ENCODE data around the gene GNAS. TPM values are rescaled to one million over a fixed set of nuclear protein-coding genes. Genes with fewer than 3 reads are reported as not detected.

Gene GNAS
- total and polyA plus RNA-seq, 4 donors = 115 to 360 (median 277) TPM

DNA sequence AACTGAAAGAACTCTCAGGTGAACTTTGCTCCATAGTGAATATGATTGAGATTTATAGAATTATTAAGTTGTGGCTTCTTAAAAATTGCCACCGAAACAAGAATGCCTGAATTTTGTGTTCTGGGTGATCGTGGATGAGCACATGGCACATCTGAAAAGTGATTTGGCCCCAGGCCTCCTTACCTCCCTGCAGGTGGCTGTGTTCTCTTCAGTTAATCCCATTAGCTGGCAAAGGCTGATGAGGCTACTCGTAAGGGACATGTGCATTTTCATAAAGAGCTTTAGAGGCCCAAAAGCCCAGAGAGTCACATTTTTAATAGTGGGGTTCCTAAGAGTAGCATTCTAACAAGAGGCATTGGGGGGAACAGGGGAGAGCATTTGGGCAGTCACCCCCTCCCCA is 22.6 kb downstream of the GNAS start:
- TF ChIP-seq RAD21 (IDR thresholded peaks at IDR 0.05) (no peak), RXRA (IDR thresholded peaks at IDR 0.05) (no peak), SP1 (IDR thresholded peaks at IDR 0.05) (no peak), TAF1 (conservative IDR thresholded peaks at IDR 0.05) (no peak), HNF4A (conservative IDR thresholded peaks at IDR 0.05) (no peak), EGR1 (IDR thresholded peaks at IDR 0.05; ENCODE audit: low read depth in 2 of 2) (no peak), NR2F2 (IDR thresholded peaks at IDR 0.05) (no peak)
- TF ChIP-seq, protein P1, sequence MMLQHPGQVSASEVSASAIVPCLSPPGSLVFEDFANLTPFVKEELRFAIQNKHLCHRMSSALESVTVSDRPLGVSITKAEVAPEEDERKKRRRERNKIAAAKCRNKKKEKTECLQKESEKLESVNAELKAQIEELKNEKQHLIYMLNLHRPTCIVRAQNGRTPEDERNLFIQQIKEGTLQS (IDR thresholded peaks at IDR 0.05) = no peak
- TF ChIP-seq, protein P2, sequence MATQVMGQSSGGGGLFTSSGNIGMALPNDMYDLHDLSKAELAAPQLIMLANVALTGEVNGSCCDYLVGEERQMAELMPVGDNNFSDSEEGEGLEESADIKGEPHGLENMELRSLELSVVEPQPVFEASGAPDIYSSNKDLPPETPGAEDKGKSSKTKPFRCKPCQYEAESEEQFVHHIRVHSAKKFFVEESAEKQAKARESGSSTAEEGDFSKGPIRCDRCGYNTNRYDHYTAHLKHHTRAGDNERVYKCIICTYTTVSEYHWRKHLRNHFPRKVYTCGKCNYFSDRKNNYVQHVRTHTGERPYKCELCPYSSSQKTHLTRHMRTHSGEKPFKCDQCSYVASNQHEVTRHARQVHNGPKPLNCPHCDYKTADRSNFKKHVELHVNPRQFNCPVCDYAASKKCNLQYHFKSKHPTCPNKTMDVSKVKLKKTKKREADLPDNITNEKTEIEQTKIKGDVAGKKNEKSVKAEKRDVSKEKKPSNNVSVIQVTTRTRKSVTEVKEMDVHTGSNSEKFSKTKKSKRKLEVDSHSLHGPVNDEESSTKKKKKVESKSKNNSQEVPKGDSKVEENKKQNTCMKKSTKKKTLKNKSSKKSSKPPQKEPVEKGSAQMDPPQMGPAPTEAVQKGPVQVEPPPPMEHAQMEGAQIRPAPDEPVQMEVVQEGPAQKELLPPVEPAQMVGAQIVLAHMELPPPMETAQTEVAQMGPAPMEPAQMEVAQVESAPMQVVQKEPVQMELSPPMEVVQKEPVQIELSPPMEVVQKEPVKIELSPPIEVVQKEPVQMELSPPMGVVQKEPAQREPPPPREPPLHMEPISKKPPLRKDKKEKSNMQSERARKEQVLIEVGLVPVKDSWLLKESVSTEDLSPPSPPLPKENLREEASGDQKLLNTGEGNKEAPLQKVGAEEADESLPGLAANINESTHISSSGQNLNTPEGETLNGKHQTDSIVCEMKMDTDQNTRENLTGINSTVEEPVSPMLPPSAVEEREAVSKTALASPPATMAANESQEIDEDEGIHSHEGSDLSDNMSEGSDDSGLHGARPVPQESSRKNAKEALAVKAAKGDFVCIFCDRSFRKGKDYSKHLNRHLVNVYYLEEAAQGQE (IDR thresholded peaks at IDR 0.05) = no peak
- TF ChIP-seq, protein P3, sequence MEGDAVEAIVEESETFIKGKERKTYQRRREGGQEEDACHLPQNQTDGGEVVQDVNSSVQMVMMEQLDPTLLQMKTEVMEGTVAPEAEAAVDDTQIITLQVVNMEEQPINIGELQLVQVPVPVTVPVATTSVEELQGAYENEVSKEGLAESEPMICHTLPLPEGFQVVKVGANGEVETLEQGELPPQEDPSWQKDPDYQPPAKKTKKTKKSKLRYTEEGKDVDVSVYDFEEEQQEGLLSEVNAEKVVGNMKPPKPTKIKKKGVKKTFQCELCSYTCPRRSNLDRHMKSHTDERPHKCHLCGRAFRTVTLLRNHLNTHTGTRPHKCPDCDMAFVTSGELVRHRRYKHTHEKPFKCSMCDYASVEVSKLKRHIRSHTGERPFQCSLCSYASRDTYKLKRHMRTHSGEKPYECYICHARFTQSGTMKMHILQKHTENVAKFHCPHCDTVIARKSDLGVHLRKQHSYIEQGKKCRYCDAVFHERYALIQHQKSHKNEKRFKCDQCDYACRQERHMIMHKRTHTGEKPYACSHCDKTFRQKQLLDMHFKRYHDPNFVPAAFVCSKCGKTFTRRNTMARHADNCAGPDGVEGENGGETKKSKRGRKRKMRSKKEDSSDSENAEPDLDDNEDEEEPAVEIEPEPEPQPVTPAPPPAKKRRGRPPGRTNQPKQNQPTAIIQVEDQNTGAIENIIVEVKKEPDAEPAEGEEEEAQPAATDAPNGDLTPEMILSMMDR (IDR thresholded peaks at IDR 0.05; ENCODE audit: low read depth, low read length, missing input control) = no peak
- Histone ChIP-seq H3K9me3 (ENCODE audit: control insufficient read depth in 4 of 4, low read length in 3 of 4) (no peaks in the 10 kb centered on the region), H3K4me3 (ENCODE audit: low read depth in 1 of 3, low read length in 3 of 3) (no peak overlapping the region), H3K9ac (ENCODE audit: low read depth in 1 of 2, low read length in 2 of 2) (no peak overlapping the region), H3K27ac (ENCODE audit: low read depth in 1 of 2, low read length in 2 of 2) (no peak overlapping the region), H3K27me3 (ENCODE audit: control insufficient read depth in 4 of 4, insufficient read depth in 4 of 4, low read length in 3 of 4) (no peaks in the 10 kb centered on the region), H3K4me1 (ENCODE audit: control insufficient read depth in 4 of 4, insufficient read depth in 4 of 4, low read length in 3 of 4) (no peaks in the 10 kb centered on the region), H3K36me3 (ENCODE audit: control insufficient read depth in 4 of 4, insufficient read depth in 3 of 4, low read depth in 1 of 4, low read length in 3 of 4) (no peaks in the 10 kb centered on the region)
- DNase-seq (ENCODE audit: low spot score) = no peak
- 95% methylated on average over 3 of the region's 3 CpGs for whole genome bisulfite sequencing

DNA sequence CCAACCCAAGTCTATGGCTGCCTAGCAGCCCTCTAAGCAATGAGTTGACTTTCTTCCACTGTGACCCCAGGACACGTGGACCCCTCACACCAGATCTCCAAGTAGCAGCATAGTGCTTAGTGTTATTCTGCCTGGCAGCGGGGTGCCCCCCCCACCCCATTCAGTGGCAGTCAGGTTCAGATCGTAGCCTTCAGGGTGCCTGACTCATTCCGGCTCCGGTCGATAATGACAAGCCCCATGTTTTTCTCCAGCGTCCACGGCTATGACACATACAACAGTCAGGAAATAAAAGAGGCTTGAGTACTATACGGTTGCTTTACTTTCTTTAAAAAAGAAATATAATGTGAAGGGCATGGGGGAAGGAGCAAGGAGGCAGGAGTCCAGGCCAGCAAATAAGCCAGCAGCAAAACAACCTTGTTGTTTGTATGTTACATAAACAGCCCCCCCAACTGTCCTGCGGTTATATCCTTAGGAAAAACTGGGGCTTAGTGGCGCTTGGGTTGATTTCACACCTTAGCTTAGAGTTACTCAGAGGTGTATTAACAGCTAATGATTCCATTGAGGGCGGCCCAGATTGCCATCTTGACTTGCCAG is 23.1 kb downstream of the GNAS start:
- no peaks in the 10 kb centered on the region for H3K4me1 ChIP-seq (ENCODE audit: control insufficient read depth in 4 of 4, insufficient read depth in 4 of 4, low read length in 3 of 4)
- DNase-seq (ENCODE audit: low spot score) = no peak
- TF ChIP-seq, protein P3 (IDR thresholded peaks at IDR 0.05; ENCODE audit: low read depth, low read length, missing input control) = no peak
- TF ChIP-seq FOXA2 (IDR thresholded peaks at IDR 0.05) (no peak), RXRA (IDR thresholded peaks at IDR 0.05) (no peak), TAF1 (conservative IDR thresholded peaks at IDR 0.05) (no peak), EGR1 (IDR thresholded peaks at IDR 0.05; ENCODE audit: low read depth in 2 of 2) (no peak), RAD21 (IDR thresholded peaks at IDR 0.05) (no peak), NR2F2 (IDR thresholded peaks at IDR 0.05) (no peak), GABPA (IDR thresholded peaks at IDR 0.05 in 1 of 2, conservative IDR thresholded peaks at IDR 0.05 in 1 of 2) (no peak), FOXA1 (IDR thresholded peaks at IDR 0.05) (no peak), JUND (IDR thresholded peaks at IDR 0.05) (no peak)
- TF ChIP-seq, protein P2 (IDR thresholded peaks at IDR 0.05) = no peak
- TF ChIP-seq, protein P1 (IDR thresholded peaks at IDR 0.05) = no peak
- H3K36me3 ChIP-seq (ENCODE audit: control insufficient read depth in 4 of 4, insufficient read depth in 3 of 4, low read depth in 1 of 4, low read length in 3 of 4) = no peaks in the 10 kb centered on the region
- WGBS = 95% methylated on average over 12 of the region's 12 CpGs
- H3K27ac ChIP-seq (ENCODE audit: low read depth in 1 of 2, low read length in 2 of 2) = no peak overlapping the region
- H3K4me3 ChIP-seq (ENCODE audit: low read depth in 1 of 3, low read length in 3 of 3) = no peak overlapping the region
- no peaks in the 10 kb centered on the region for H3K27me3 ChIP-seq (ENCODE audit: control insufficient read depth in 4 of 4, insufficient read depth in 4 of 4, low read length in 3 of 4)
- no peaks in the 10 kb centered on the region for H3K9me3 ChIP-seq (ENCODE audit: control insufficient read depth in 4 of 4, low read length in 3 of 4)
- no peak overlapping the region for H3K9ac ChIP-seq (ENCODE audit: low read depth in 1 of 2, low read length in 2 of 2)

Measured in liver (tissue), 9 donors.